DND-41 (cell line): ENCODE measurements around the gene MIDN.
A peak's percentile ranks its signal among the peaks of the same experiment; 100 is the strongest.

Source experiments
- ATAC-seq: fragments of 200-7000 bp; cut with Tn5 transposase; 3 replicates; pipeline ENCODE4 v1.9.1; 2021; ENCODE audit warnings: low read depth; ENCODE audit not compliant: insufficient read depth
- DNase-seq: peaks from one replicate; pipeline ENCODE4 v3.0.0-alpha.2; 2020
- H2AFZ ChIP-seq: 2 replicates; pipeline ENCODE4 v1.6.0; 2012; ENCODE audit warnings: low read depth, low read length
- H3K27ac ChIP-seq: 2 replicates; pipeline ENCODE4 v1.5.1; 2012; ENCODE audit warnings: low read length, inconsistent platforms
- H3K27me3 ChIP-seq: fragments of 200-600 bp; sonication (generic); 2 replicates; pipeline ENCODE4 v1.6.0; 2012; ENCODE audit warnings: low read length, mild to moderate bottlenecking, inconsistent platforms; ENCODE audit not compliant: insufficient read depth, poor library complexity
- H3K36me3 ChIP-seq: 2 replicates; pipeline ENCODE4 v1.5.1; 2012; ENCODE audit warnings: low read length, inconsistent platforms; ENCODE audit not compliant: insufficient read depth
- H3K4me1 ChIP-seq: 2 replicates; pipeline ENCODE4 v1.5.1; 2012; ENCODE audit warnings: mild to moderate bottlenecking, low read length; ENCODE audit not compliant: insufficient read depth
- H3K4me2 ChIP-seq: 2 replicates; pipeline ENCODE4 v1.6.0; 2012; ENCODE audit warnings: mild to moderate bottlenecking, moderate library complexity, low read length, inconsistent platforms; ENCODE audit not compliant: insufficient read depth
- H3K4me3 ChIP-seq, 2 experiments: fragments of 200-600 bp in 1 of 2; shearing (Covaris generic) in 1 of 2; 2 replicates each; pipeline ENCODE4 v1.5.1; 2012 to 2016; ENCODE audit warnings: inconsistent platforms in 2 of 2, low read length in 2 of 2, mild to moderate bottlenecking in 2 of 2, low read depth in 1 of 2, moderate library complexity in 1 of 2
- H3K79me2 ChIP-seq: 2 replicates; pipeline ENCODE4 v1.6.0; 2012; ENCODE audit warnings: low read length, inconsistent platforms; ENCODE audit not compliant: insufficient read depth
- H3K9ac ChIP-seq: 2 replicates; pipeline ENCODE4 v1.6.0; 2012; ENCODE audit warnings: low read depth, mild to moderate bottlenecking, inconsistent platforms, low read length, moderate library complexity
- H3K9me3 ChIP-seq: 2 replicates; pipeline ENCODE4 v1.5.1; 2012; ENCODE audit warnings: low read length, moderate library complexity, mild to moderate bottlenecking, inconsistent platforms; ENCODE audit not compliant: insufficient read depth, severe bottlenecking
- H4K20me1 ChIP-seq: 2 replicates; pipeline ENCODE4 v1.6.0; 2012; ENCODE audit warnings: low read length; ENCODE audit not compliant: insufficient read depth
- CTCF ChIP-seq: IDR thresholded peaks from 2 replicates; pipeline ENCODE4 v1.5.1; 2012; ENCODE audit warnings: borderline replicate concordance, low read length, moderate library complexity, mild to moderate bottlenecking; ENCODE audit not compliant: poor library complexity, severe bottlenecking; ENCODE audit errors: extremely low read depth
- EZH2 ChIP-seq: IDR thresholded peaks from 3 replicates; pipeline ENCODE4 v1.6.1; 2012; ENCODE audit warnings: borderline replicate concordance, low read depth, mild to moderate bottlenecking, moderate library complexity, low read length, inconsistent platforms; ENCODE audit not compliant: severe bottlenecking

The MIDN gene

GRCh38 chr19:1269065-1269477 lies 20.7 kb downstream of the MIDN start, which contains the start of gene CIRBP:
CIRBP (plus strand) TSS chr19:1269332; CDS start chr19:1270934, 1,602 bp downstream.
- peaks cover 49% of the 10 kb centered on the region for H3K79me2 ChIP-seq
- H3K9ac ChIP-seq = peak within 1 kb of the TSS; percentile 90
- peak within 1 kb of the TSS; percentile 32; the same call in 1 of the 2 replicates for H2AFZ ChIP-seq
- ATAC-seq (peak; percentile 84), DNase-seq (peak; percentile 100)
- peak within 1 kb of the TSS; percentile 92 for H3K27ac ChIP-seq
- H3K27me3 ChIP-seq = peaks cover 4% of the 10 kb centered on the region
- TF ChIP-seq EZH2 = no peak
- no peak for TF ChIP-seq CTCF
- peaks cover 67% of the 10 kb centered on the region for H3K4me1 ChIP-seq
- H3K36me3 ChIP-seq = peaks cover 46% of the 10 kb centered on the region
- H4K20me1 ChIP-seq = peaks cover 45% of the 10 kb centered on the region
- H3K4me2 ChIP-seq = peak within 1 kb of the TSS; percentile 83
- H3K4me3 ChIP-seq = peak within 1 kb of the TSS; percentile 79 to 95; a peak in 3 of 4 replicates
- H3K9me3 ChIP-seq = no peaks in the 10 kb centered on the region

GRCh38 chr19:1269478-1270212 lies 21.3 kb downstream of the MIDN start:
- H3K4me3 ChIP-seq = peak overlapping the region; percentile 79 to 95; a peak in 3 of 4 replicates
- TF ChIP-seq EZH2 (no peak), CTCF (no peak)
- ATAC-seq (peak; percentile 43), DNase-seq (peak; percentile 89)
- H4K20me1 ChIP-seq = peaks cover 51% of the 10 kb centered on the region
- no peak overlapping the region for H2AFZ ChIP-seq
- peak overlapping the region; percentile 92 for H3K27ac ChIP-seq
- H3K4me2 ChIP-seq = peak overlapping the region; percentile 83
- peaks cover 54% of the 10 kb centered on the region for H3K79me2 ChIP-seq
- H3K9me3 ChIP-seq = no peaks in the 10 kb centered on the region
- H3K36me3 ChIP-seq = peaks cover 51% of the 10 kb centered on the region
- H3K27me3 ChIP-seq = peaks cover 4% of the 10 kb centered on the region
- H3K9ac ChIP-seq = peak overlapping the region; percentile 90
- H3K4me1 ChIP-seq = peaks cover 73% of the 10 kb centered on the region

- no peak overlapping the region for H2AFZ ChIP-seq
- peak; percentile 38 for DNase-seq
Measured at GRCh38 chr19:1270213-1270853, 21.9 kb downstream of the MIDN start.

More at GRCh38 chr19:1270213-1270853, 21.9 kb downstream of the MIDN start:
- Histone ChIP-seq H3K4me3 (peak overlapping the region; percentile 79 to 95; a peak in 3 of 4 replicates), H4K20me1 (peaks cover 56% of the 10 kb centered on the region), H3K36me3 (peaks cover 57% of the 10 kb centered on the region), H3K27me3 (peaks cover 4% of the 10 kb centered on the region), H3K9ac (peak overlapping the region; percentile 90), H3K27ac (peak overlapping the region; percentile 92), H3K9me3 (no peaks in the 10 kb centered on the region), H3K4me2 (peak overlapping the region; percentile 83), H3K4me1 (peaks cover 79% of the 10 kb centered on the region), H3K79me2 (peaks cover 56% of the 10 kb centered on the region)
- no peak for ATAC-seq
- TF ChIP-seq CTCF (no peak), EZH2 (no peak)
